CD8-positive, alpha-beta memory T cell (primary cell): ENCODE data around the gene ZNF8. TPM values are rescaled to one million over a fixed set of nuclear protein-coding genes. Genes with fewer than 3 reads are reported as not detected.

Experiments
- CTCF ChIA-PET: fragments of 350-600 bp; sonication (Branson Sonifier 250); formaldehyde crosslinking; loops from one replicate; lab custom pipeline; 2021; ENCODE audit warnings: antibody characterized with exemption; lab: Charles Lee
- POLR2A ChIA-PET: fragments of 350-600 bp; sonication (Branson Sonifier 250); formaldehyde crosslinking; loops from one replicate; lab custom pipeline; 2021; ENCODE audit warnings: antibody characterized with exemption; lab: Charles Lee
- DNase-seq, 5 donors: peaks; one replicate each; pipeline versions ENCODE4 v3.0.0 to v3.0.0-alpha.2; 2020 to 2022; ENCODE audit warnings: mixed read lengths in 1 of 5
- H3K27ac ChIP-seq: one replicate; pipeline ENCODE4 v1.7.0; 2013; ENCODE audit warnings: low read depth, mild to moderate bottlenecking, low read length, moderate library complexity
- H3K27me3 ChIP-seq: 2 replicates; pipeline ENCODE4 v1.7.0; 2013; ENCODE audit warnings: low read length, mild to moderate bottlenecking; ENCODE audit not compliant: insufficient read depth, poor library complexity, severe bottlenecking
- H3K36me3 ChIP-seq: 2 replicates; pipeline ENCODE4 v1.7.0; 2013; ENCODE audit warnings: mild to moderate bottlenecking, low read length, moderate library complexity; ENCODE audit not compliant: insufficient read depth
- H3K4me1 ChIP-seq: 2 replicates; pipeline ENCODE4 v1.7.0; 2013; ENCODE audit warnings: mild to moderate bottlenecking, low read length, moderate library complexity; ENCODE audit not compliant: insufficient read depth
- H3K4me3 ChIP-seq: 2 replicates; pipeline ENCODE4 v1.7.0; 2013; ENCODE audit warnings: mild to moderate bottlenecking, low read length
- H3K9me3 ChIP-seq: 2 replicates; pipeline ENCODE4 v1.7.0; 2013; ENCODE audit warnings: mild to moderate bottlenecking, low read length
- H3K27ac Mint-ChIP-seq, 8 donors: one replicate each; pipeline ENCODE4 v1.8.0; 2020 to 2021; ENCODE audit warnings: mixed read lengths in 8 of 8, mild to moderate bottlenecking in 6 of 8, inconsistent platforms in 3 of 8, moderate library complexity in 3 of 8
- H3K27me3 Mint-ChIP-seq, 2 donors: one replicate each; pipeline ENCODE4 v1.8.0; 2020 to 2021; ENCODE audit warnings: mixed read lengths in 2 of 2, mild to moderate bottlenecking in 1 of 2, moderate library complexity in 1 of 2
- H3K36me3 Mint-ChIP-seq, 3 donors: one replicate each; pipeline ENCODE4 v1.8.0; 2020 to 2021; ENCODE audit warnings: mixed read lengths in 3 of 3, inconsistent platforms in 1 of 3, mild to moderate bottlenecking in 1 of 3
- H3K4me1 Mint-ChIP-seq, 3 donors: one replicate each; pipeline ENCODE4 v1.8.0; 2020 to 2021; ENCODE audit warnings: mixed read lengths in 3 of 3, inconsistent platforms in 1 of 3, mild to moderate bottlenecking in 1 of 3
- H3K4me3 Mint-ChIP-seq, 7 donors: one replicate each; pipeline ENCODE4 v1.8.0; 2020 to 2021; ENCODE audit warnings: mixed read lengths in 7 of 7, mild to moderate bottlenecking in 6 of 7, moderate library complexity in 4 of 7, inconsistent platforms in 2 of 7
- H3K9me3 Mint-ChIP-seq, 5 donors: one replicate each; pipeline ENCODE4 v1.8.0; 2020 to 2022; ENCODE audit warnings: mixed read lengths in 5 of 5, mild to moderate bottlenecking in 3 of 5, moderate library complexity in 2 of 5, inconsistent platforms in 1 of 5
- polyA plus RNA-seq: library from polyadenylated mRNA; unstranded; fragments of 300-500 nt; fragmentation: Illumina TruSeq; gene quantifications from one replicate; pipeline ENCODE4 v1.2.3, GENCODE V29; 2021
- total RNA-seq, 2 experiments: library from RNA; stranded (reverse); gene quantifications; one replicate each; pipeline ENCODE4 v1.2.3, GENCODE V29; 2021

Gene ZNF8
- total and polyA plus RNA-seq, 3 experiments from 2014 or later: 1.0 to 4.5 (median 4.4) TPM

- CTCF ChIA-PET: no interaction called here
- Histone ChIP-seq H3K9me3 (no peaks in the 10 kb centered on the region), H3K4me3 (no peak overlapping the region), H3K4me1 (peaks cover 19% of the 10 kb centered on the region), H3K27me3 (no peaks in the 10 kb centered on the region), H3K27ac (no peak overlapping the region), H3K36me3 (peaks cover 55% of the 10 kb centered on the region)
- H3K27me3 Mint-ChIP-seq: no peaks in the 10 kb centered on the region
- peaks cover 31 to 48% (median 47%) of the 10 kb centered on the region in 3 donors for H3K4me1 Mint-ChIP-seq
- peak overlapping the region in 1 of 8 donors; percentile 78 for H3K27ac Mint-ChIP-seq
- H3K4me3 Mint-ChIP-seq: peak overlapping the region in 1 of 7 donors; percentile 75
- POLR2A ChIA-PET: no interaction called here
- H3K9me3 Mint-ChIP-seq: no peaks in the 10 kb centered on the region
- DNase-seq: no peak
- H3K36me3 Mint-ChIP-seq: peaks cover 36 to 89% (median 43%) of the 10 kb centered on the region in 3 donors
Measured at GRCh38 chr19:58311345-58311865, 32.6 kb downstream of the ZNF8 start.

GRCh38 chr19:58315580-58315979, 36.8 kb downstream of the ZNF8 start:
- peaks cover 6 to 10% (median 7%) of the 10 kb centered on the region in 3 donors for H3K4me1 Mint-ChIP-seq
- H3K4me1 ChIP-seq: no peaks in the 10 kb centered on the region
- H3K4me3 ChIP-seq: no peak overlapping the region
- peaks cover 35% of the 10 kb centered on the region for H3K36me3 ChIP-seq
- no peaks in the 10 kb centered on the region for H3K9me3 ChIP-seq
- H3K27me3 ChIP-seq: no peaks in the 10 kb centered on the region
- POLR2A ChIA-PET: no interaction called here
- H3K36me3 Mint-ChIP-seq: peaks cover 29 to 52% (median 36%) of the 10 kb centered on the region in 3 donors
- no peak overlapping the region for H3K4me3 Mint-ChIP-seq
- H3K9me3 Mint-ChIP-seq: no peaks in the 10 kb centered on the region
- DNase-seq: no peak
- H3K27me3 Mint-ChIP-seq: no peaks in the 10 kb centered on the region
- H3K27ac Mint-ChIP-seq: peak overlapping the region in 3 of 8 donors; percentile 1 to 36 (median 33)
- CTCF ChIA-PET: no interaction called here
- no peak overlapping the region for H3K27ac ChIP-seq

- no peaks in the 10 kb centered on the region for H3K27me3 ChIP-seq
- POLR2A ChIA-PET: no interaction called here
- peaks cover 23% of the 10 kb centered on the region for H3K36me3 ChIP-seq
- H3K9me3 Mint-ChIP-seq: no peaks in the 10 kb centered on the region
- DNase-seq: no peak
- H3K4me3 ChIP-seq: no peak overlapping the region
- no peak overlapping the region for H3K27ac ChIP-seq
- no peaks in the 10 kb centered on the region for H3K4me1 ChIP-seq
- no peak overlapping the region for H3K4me3 Mint-ChIP-seq
- CTCF ChIA-PET: no interaction called here
- H3K27me3 Mint-ChIP-seq: no peaks in the 10 kb centered on the region
- no peak overlapping the region for H3K27ac Mint-ChIP-seq
- H3K36me3 Mint-ChIP-seq: peaks cover 17 to 35% (median 21%) of the 10 kb centered on the region in 3 donors
- H3K9me3 ChIP-seq: no peaks in the 10 kb centered on the region
- H3K4me1 Mint-ChIP-seq: peaks cover 0 to 4% (median 2%) of the 10 kb centered on the region in 3 donors
Measured at GRCh38 chr19:58317476-58318072, 38.8 kb downstream of the ZNF8 start.

- H3K27me3 ChIP-seq: no peaks in the 10 kb centered on the region
- no peak overlapping the region for H3K27ac ChIP-seq
- H3K9me3 Mint-ChIP-seq: no peaks in the 10 kb centered on the region
- no peaks in the 10 kb centered on the region for H3K4me1 Mint-ChIP-seq
- DNase-seq: no peak
- no peak overlapping the region for H3K27ac Mint-ChIP-seq
- peaks cover 16 to 29% (median 18%) of the 10 kb centered on the region in 3 donors for H3K36me3 Mint-ChIP-seq
- peaks cover 18% of the 10 kb centered on the region for H3K36me3 ChIP-seq
- no peaks in the 10 kb centered on the region for H3K27me3 Mint-ChIP-seq
- H3K4me3 Mint-ChIP-seq: no peak overlapping the region
- ChIA-PET CTCF (no interaction called here), POLR2A (no interaction called here)
- H3K4me3 ChIP-seq: no peak overlapping the region
- no peaks in the 10 kb centered on the region for H3K9me3 ChIP-seq
- no peaks in the 10 kb centered on the region for H3K4me1 ChIP-seq
Measured at GRCh38 chr19:58318297-58318696, 39.5 kb downstream of the ZNF8 start.

GRCh38 chr19:58319241-58319640, 40.5 kb downstream of the ZNF8 start:
- Mint-ChIP-seq H3K27ac (no peak overlapping the region), H3K36me3 (peaks cover 15 to 20% (median 16%) of the 10 kb centered on the region in 3 donors), H3K4me3 (no peak overlapping the region), H3K27me3 (no peaks in the 10 kb centered on the region), H3K4me1 (no peaks in the 10 kb centered on the region), H3K9me3 (no peaks in the 10 kb centered on the region)
- H3K9me3 ChIP-seq: no peaks in the 10 kb centered on the region
- no peak for DNase-seq
- ChIA-PET POLR2A (no interaction called here), CTCF (no interaction called here)
- H3K27me3 ChIP-seq: no peaks in the 10 kb centered on the region
- peaks cover 11% of the 10 kb centered on the region for H3K36me3 ChIP-seq
- H3K4me3 ChIP-seq: no peak overlapping the region
- no peaks in the 10 kb centered on the region for H3K4me1 ChIP-seq
- H3K27ac ChIP-seq: no peak overlapping the region

GRCh38 chr19:58325311-58326022, 46.7 kb downstream of the ZNF8 start:
- no peak overlapping the region for H3K4me3 ChIP-seq
- H3K4me3 Mint-ChIP-seq: no peak overlapping the region
- ChIA-PET POLR2A (interaction anchor here (1.6 kb wide), 1 partner anchor 37 kb away, joined by 8 read pairs; the partner anchor contains the start of gene ZNF497), CTCF (interaction anchor here (1.1 to 2.1 kb wide), 2 partner anchors 19 to 38 kb away, joined by 3 to 6 read pairs; partner anchors contain the start of gene ZNF497)
- no peaks in the 10 kb centered on the region for H3K36me3 ChIP-seq
- H3K4me1 Mint-ChIP-seq: peaks cover 0 to 8% (median 0%) of the 10 kb centered on the region in 3 donors
- no peaks in the 10 kb centered on the region for H3K27me3 Mint-ChIP-seq
- H3K27ac ChIP-seq: no peak overlapping the region
- no peaks in the 10 kb centered on the region for H3K9me3 ChIP-seq
- H3K4me1 ChIP-seq: peaks cover 30% of the 10 kb centered on the region
- DNase-seq: no peak
- H3K36me3 Mint-ChIP-seq: peaks cover 1 to 7% (median 4%) of the 10 kb centered on the region in 3 donors
- H3K27me3 ChIP-seq: no peaks in the 10 kb centered on the region
- no peaks in the 10 kb centered on the region for H3K9me3 Mint-ChIP-seq
- H3K27ac Mint-ChIP-seq: no peak overlapping the region

- no peaks in the 10 kb centered on the region for H3K9me3 ChIP-seq
- ChIA-PET POLR2A (interaction anchor here (0.6 to 1.6 kb wide), 7 partner anchors 20 to 324 kb away, joined by 3 to 8 read pairs (median 4); partner anchors contain the start of genes ZBTB45, ZNF497, ZNF584 and ZNF606), CTCF (interaction anchor here (1.1 to 2.1 kb wide), 3 partner anchors 20 to 194 kb away, joined by 3 to 6 read pairs (median 5); partner anchors contain the start of genes ZBTB45 and ZNF497)
- Mint-ChIP-seq H3K27me3 (no peaks in the 10 kb centered on the region), H3K9me3 (no peaks in the 10 kb centered on the region), H3K27ac (no peak overlapping the region), H3K4me3 (no peak overlapping the region), H3K36me3 (peaks cover 1 to 7% (median 4%) of the 10 kb centered on the region in 3 donors), H3K4me1 (peaks cover 0 to 8% (median 0%) of the 10 kb centered on the region in 3 donors)
- H3K27ac ChIP-seq: peak overlapping the region; percentile 94
- no peak for DNase-seq
- peak overlapping the region; percentile 97 for H3K4me3 ChIP-seq
- H3K27me3 ChIP-seq: no peaks in the 10 kb centered on the region
- H3K36me3 ChIP-seq: no peaks in the 10 kb centered on the region
- peaks cover 30% of the 10 kb centered on the region for H3K4me1 ChIP-seq
Measured at GRCh38 chr19:58326501-58326913, 47.8 kb downstream of the ZNF8 start.
